ENCODE measurements around the gene TMED6. TPM values are rescaled to one million over a fixed set of nuclear protein-coding genes. Genes with fewer than 3 reads are reported as not detected.

The TMED6 gene
- total and polyA plus RNA-seq, 2 experiments from 2014 or later = 0.29 TPM; not detected in 1

DNA sequence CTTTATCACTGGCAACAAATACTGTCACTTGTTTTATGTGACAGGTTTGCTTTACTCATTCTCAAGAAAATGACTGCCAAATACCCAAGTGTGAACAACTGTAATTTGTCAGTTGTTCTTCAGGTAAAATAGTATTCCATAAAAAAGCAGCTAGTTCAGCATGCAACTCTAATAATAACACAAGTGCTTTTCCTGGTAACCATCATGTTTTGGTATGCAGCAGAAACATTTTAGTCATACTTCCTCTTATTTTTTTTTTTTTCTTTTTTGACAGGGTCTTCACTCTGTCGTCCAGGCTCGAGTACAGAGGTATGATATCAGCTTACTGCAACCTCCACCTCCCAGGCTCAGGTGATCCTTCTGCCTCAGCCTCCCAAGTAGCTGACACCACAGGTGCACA lies 29.6 kb upstream of the TMED6 start (continued):
- TF ChIP-seq, protein P1, sequence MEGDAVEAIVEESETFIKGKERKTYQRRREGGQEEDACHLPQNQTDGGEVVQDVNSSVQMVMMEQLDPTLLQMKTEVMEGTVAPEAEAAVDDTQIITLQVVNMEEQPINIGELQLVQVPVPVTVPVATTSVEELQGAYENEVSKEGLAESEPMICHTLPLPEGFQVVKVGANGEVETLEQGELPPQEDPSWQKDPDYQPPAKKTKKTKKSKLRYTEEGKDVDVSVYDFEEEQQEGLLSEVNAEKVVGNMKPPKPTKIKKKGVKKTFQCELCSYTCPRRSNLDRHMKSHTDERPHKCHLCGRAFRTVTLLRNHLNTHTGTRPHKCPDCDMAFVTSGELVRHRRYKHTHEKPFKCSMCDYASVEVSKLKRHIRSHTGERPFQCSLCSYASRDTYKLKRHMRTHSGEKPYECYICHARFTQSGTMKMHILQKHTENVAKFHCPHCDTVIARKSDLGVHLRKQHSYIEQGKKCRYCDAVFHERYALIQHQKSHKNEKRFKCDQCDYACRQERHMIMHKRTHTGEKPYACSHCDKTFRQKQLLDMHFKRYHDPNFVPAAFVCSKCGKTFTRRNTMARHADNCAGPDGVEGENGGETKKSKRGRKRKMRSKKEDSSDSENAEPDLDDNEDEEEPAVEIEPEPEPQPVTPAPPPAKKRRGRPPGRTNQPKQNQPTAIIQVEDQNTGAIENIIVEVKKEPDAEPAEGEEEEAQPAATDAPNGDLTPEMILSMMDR (conservative IDR thresholded peaks at IDR 0.05; ENCODE audit: low read depth in 2 of 2) = no peak
- no peak for TF ChIP-seq STAT1 (IDR thresholded peaks at IDR 0.05; ENCODE audit: unreplicated experiment)

DNA sequence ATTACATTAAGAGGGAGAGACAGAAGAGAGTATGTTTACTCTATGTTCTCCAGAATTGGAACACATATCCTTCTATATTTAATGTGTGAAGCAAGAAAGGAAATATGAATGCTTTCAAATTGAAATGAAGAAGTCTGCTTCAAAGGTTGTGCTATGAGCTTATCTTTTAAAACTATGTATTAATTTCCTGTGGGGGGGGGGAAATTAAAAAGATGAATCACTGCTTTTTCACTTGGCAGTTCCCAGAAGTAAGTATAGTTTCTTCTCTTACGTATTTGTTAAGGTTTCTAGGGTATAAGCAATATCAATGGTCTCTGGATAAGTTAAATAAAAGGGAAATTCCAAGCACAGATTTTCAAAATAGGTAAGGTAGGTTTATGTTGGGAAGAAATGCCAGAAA lies 27.2 kb upstream of the TMED6 start:
- peaks cover 2% of the 10 kb centered on the region for H3K27me3 Mint-ChIP-seq (ENCODE audit: insufficient read depth, low read depth, poor library complexity)
- Histone ChIP-seq H3K79me2 (replicated peaks; ENCODE audit: insufficient read depth) (peaks cover 29% of the 10 kb centered on the region), H3K4me2 (no peak overlapping the region), H3K36me3 (ENCODE audit: insufficient read depth) (peaks cover 44% of the 10 kb centered on the region), H3K9me2 (ENCODE audit: insufficient read depth) (no peaks in the 10 kb centered on the region), H3K4me3 (no peak overlapping the region), H3K4me1 (ENCODE audit: insufficient read depth) (no peaks in the 10 kb centered on the region), H3K27ac (ENCODE audit: low read depth) (no peak overlapping the region), H3F3A (replicated peaks; ENCODE audit: low read depth) (peaks cover 2% of the 10 kb centered on the region; the same call in 1 of the 2 replicates), H4K20me1 (replicated peaks; ENCODE audit: insufficient read depth) (peaks cover 10% of the 10 kb centered on the region), H2AFZ (no peak overlapping the region), H3K27me3 (ENCODE audit: insufficient read depth) (no peaks in the 10 kb centered on the region)
- DNase-seq (ENCODE audit: low spot score) = no peak
- H3K4me1 Mint-ChIP-seq = no peaks in the 10 kb centered on the region
- H3K9me3 Mint-ChIP-seq = no peaks in the 10 kb centered on the region
- H3K36me3 Mint-ChIP-seq (ENCODE audit: low read depth) = peaks cover 55% of the 10 kb centered on the region
- H3K27ac Mint-ChIP-seq = no peak overlapping the region
- H3K4me3 Mint-ChIP-seq = no peak overlapping the region
- ATAC-seq = no peak
- no peak for TF ChIP-seq EZH2 (IDR thresholded peaks at IDR 0.05; ENCODE audit: low read depth, unreplicated experiment)
- TF ChIP-seq, protein P1 (conservative IDR thresholded peaks at IDR 0.05; ENCODE audit: low read depth in 2 of 2) = no peak
- no peak for TF ChIP-seq EZH2phosphoT487 (IDR thresholded peaks at IDR 0.05; ENCODE audit: unreplicated experiment)
- TF ChIP-seq JUNB (IDR thresholded peaks at IDR 0.05; ENCODE audit: unreplicated experiment) = no peak
- TF ChIP-seq, protein P2, sequence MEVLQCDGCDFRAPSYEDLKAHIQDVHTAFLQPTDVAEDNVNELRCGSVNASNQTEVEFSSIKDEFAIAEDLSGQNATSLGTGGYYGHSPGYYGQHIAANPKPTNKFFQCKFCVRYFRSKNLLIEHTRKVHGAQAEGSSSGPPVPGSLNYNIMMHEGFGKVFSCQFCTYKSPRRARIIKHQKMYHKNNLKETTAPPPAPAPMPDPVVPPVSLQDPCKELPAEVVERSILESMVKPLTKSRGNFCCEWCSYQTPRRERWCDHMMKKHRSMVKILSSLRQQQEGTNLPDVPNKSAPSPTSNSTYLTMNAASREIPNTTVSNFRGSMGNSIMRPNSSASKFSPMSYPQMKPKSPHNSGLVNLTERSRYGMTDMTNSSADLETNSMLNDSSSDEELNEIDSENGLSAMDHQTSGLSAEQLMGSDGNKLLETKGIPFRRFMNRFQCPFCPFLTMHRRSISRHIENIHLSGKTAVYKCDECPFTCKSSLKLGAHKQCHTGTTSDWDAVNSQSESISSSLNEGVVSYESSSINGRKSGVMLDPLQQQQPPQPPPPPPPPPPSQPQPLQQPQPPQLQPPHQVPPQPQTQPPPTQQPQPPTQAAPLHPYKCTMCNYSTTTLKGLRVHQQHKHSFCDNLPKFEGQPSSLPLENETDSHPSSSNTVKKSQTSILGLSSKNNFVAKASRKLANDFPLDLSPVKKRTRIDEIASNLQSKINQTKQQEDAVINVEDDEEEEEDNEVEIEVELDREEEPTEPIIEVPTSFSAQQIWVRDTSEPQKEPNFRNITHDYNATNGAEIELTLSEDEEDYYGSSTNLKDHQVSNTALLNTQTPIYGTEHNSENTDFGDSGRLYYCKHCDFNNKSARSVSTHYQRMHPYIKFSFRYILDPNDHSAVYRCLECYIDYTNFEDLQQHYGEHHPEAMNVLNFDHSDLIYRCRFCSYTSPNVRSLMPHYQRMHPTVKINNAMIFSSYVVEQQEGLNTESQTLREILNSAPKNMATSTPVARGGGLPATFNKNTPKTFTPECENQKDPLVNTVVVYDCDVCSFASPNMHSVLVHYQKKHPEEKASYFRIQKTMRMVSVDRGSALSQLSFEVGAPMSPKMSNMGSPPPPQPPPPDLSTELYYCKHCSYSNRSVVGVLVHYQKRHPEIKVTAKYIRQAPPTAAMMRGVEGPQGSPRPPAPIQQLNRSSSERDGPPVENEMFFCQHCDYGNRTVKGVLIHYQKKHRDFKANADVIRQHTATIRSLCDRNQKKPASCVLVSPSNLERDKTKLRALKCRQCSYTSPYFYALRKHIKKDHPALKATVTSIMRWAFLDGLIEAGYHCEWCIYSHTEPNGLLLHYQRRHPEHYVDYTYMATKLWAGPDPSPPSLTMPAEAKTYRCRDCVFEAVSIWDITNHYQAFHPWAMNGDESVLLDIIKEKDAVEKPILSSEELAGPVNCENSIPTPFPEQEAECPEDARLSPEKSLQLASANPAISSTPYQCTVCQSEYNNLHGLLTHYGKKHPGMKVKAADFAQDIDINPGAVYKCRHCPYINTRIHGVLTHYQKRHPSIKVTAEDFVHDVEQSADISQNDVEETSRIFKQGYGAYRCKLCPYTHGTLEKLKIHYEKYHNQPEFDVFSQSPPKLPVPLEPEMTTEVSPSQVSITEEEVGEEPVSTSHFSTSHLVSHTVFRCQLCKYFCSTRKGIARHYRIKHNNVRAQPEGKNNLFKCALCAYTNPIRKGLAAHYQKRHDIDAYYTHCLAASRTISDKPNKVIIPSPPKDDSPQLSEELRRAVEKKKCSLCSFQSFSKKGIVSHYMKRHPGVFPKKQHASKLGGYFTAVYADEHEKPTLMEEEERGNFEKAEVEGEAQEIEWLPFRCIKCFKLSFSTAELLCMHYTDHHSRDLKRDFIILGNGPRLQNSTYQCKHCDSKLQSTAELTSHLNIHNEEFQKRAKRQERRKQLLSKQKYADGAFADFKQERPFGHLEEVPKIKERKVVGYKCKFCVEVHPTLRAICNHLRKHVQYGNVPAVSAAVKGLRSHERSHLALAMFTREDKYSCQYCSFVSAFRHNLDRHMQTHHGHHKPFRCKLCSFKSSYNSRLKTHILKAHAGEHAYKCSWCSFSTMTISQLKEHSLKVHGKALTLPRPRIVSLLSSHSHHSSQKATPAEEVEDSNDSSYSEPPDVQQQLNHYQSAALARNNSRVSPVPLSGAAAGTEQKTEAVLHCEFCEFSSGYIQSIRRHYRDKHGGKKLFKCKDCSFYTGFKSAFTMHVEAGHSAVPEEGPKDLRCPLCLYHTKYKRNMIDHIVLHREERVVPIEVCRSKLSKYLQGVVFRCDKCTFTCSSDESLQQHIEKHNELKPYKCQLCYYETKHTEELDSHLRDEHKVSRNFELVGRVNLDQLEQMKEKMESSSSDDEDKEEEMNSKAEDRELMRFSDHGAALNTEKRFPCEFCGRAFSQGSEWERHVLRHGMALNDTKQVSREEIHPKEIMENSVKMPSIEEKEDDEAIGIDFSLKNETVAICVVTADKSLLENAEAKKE (CRISPR knock-in tag; IDR thresholded peaks at IDR 0.05) = no peak
- no peak for TF ChIP-seq ZNF114 (CRISPR knock-in tag; IDR thresholded peaks at IDR 0.05)
- TF ChIP-seq, protein P3, sequence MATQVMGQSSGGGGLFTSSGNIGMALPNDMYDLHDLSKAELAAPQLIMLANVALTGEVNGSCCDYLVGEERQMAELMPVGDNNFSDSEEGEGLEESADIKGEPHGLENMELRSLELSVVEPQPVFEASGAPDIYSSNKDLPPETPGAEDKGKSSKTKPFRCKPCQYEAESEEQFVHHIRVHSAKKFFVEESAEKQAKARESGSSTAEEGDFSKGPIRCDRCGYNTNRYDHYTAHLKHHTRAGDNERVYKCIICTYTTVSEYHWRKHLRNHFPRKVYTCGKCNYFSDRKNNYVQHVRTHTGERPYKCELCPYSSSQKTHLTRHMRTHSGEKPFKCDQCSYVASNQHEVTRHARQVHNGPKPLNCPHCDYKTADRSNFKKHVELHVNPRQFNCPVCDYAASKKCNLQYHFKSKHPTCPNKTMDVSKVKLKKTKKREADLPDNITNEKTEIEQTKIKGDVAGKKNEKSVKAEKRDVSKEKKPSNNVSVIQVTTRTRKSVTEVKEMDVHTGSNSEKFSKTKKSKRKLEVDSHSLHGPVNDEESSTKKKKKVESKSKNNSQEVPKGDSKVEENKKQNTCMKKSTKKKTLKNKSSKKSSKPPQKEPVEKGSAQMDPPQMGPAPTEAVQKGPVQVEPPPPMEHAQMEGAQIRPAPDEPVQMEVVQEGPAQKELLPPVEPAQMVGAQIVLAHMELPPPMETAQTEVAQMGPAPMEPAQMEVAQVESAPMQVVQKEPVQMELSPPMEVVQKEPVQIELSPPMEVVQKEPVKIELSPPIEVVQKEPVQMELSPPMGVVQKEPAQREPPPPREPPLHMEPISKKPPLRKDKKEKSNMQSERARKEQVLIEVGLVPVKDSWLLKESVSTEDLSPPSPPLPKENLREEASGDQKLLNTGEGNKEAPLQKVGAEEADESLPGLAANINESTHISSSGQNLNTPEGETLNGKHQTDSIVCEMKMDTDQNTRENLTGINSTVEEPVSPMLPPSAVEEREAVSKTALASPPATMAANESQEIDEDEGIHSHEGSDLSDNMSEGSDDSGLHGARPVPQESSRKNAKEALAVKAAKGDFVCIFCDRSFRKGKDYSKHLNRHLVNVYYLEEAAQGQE (IDR thresholded peaks at IDR 0.05; ENCODE audit: unreplicated experiment) = no peak
- TF ChIP-seq POLR2AphosphoS5 (IDR thresholded peaks at IDR 0.05; ENCODE audit: low read depth) = no peak
- no peak for TF ChIP-seq STAT1 (IDR thresholded peaks at IDR 0.05; ENCODE audit: unreplicated experiment)
- no peak for TF ChIP-seq NANOG (IDR thresholded peaks at IDR 0.05; ENCODE audit: borderline replicate concordance)
- no peak for TF ChIP-seq CREB1 (CRISPR knock-in tag; IDR thresholded peaks at IDR 0.05; ENCODE audit: low read depth)
- TF ChIP-seq ZNF331 (CRISPR knock-in tag; IDR thresholded peaks at IDR 0.05; ENCODE audit: low read depth) = no peak

Measured in GM23338 (cell line).